Right lobe of liver (tissue), 6 donors: ENCODE data around the gene APOBEC3G. TPM values are rescaled to one million over a fixed set of nuclear protein-coding genes. Genes with fewer than 3 reads are reported as not detected.
"Not testable (repeated sequence)": the region's sequence is repeated elsewhere in the genome, so short reads cannot be mapped to it uniquely, and the experiment has no call there.

Source experiments
- ATAC-seq, 4 donors: fragments of 200-7000 bp; cut with Tn5 transposase; one replicate each; pipeline ENCODE4 v1.9.1; 2020; ENCODE audit warnings: mild to moderate bottlenecking in 4 of 4, moderate library complexity in 4 of 4
- DNase-seq, 3 donors: peaks; one replicate each; pipeline ENCODE4 v3.0.0-alpha.2; 2020
- H3K27ac ChIP-seq, 3 donors: fragments of 200-600 bp; one replicate each; pipeline ENCODE4 v1.8.0; 2022
- H3K27me3 ChIP-seq, 2 donors: fragments of 200-600 bp; one replicate each; pipeline ENCODE4 v1.8.0; 2022
- H3K36me3 ChIP-seq, 4 donors: fragments of 200-600 bp; sonication (generic) in 1 of 4; one replicate each; pipeline versions ENCODE4 v1.5.1 to v1.8.0; 2017 to 2022; ENCODE audit warnings: control low read depth in 1 of 4
- H3K4me1 ChIP-seq, 4 donors: fragments of 200-600 bp; sonication (generic) in 1 of 4; one replicate each; pipeline versions ENCODE4 v1.5.1 to v1.8.0; 2017 to 2022; ENCODE audit warnings: control low read depth in 1 of 4
- H3K4me3 ChIP-seq, 3 donors: fragments of 200-600 bp; one replicate each; pipeline ENCODE4 v1.8.0; 2022
- H3K9me3 ChIP-seq, 4 donors: fragments of 200-600 bp; sonication (generic) in 1 of 4; one replicate each; pipeline versions ENCODE4 v1.5.1 to v1.8.0; 2017 to 2022; ENCODE audit warnings: control low read depth in 1 of 4
- POLR2A ChIP-seq: fragments of 450-650 bp; IDR thresholded peaks from one replicate; pipeline ENCODE4 v1.6.1; 2017; ENCODE audit warnings: antibody characterized with exemption, mild to moderate bottlenecking
- WGBS: methylation state at CpG from one replicate; pipeline ENCODE4 v1.1.6; 2018; ENCODE audit warnings: low coverage, low lambda C conversion rate; ENCODE audit not compliant: insufficient coverage; ENCODE audit errors: missing lambda C conversion rate; 5-methylcytosine and 5-hydroxymethylcytosine counted together
- intact Hi-C, 2 donors: fragments of 100-400 bp; cut with DNase I; formaldehyde crosslinking; loops; one replicate each; pipeline versions ENCODE4 v1.11.2 to v1.14.1; 2022
- total RNA-seq, 6 experiments: library from RNA; depleted of rRNA in 2 of 6; stranded (reverse); fragments of >200 nt in 2 of 6; fragmentation: NEBNext Ultra II Directional in 3 of 6; extraction: Animal tissue kit (Norgen Biotek cat#: 25700) in 3 of 6; gene quantifications; one replicate each; pipeline versions ENCODE4 v1.1.0 to v1.2.4, GENCODE V29; 2016 to 2023
- TF ChIP-seq, protein P1 (sequence below), 4 donors: fragments of 200-600 bp in 3 of 4; fragments of 450-650 bp in 1 of 4; IDR thresholded peaks; one replicate each; pipeline versions ENCODE4 v1.5.1 to v1.8.0; 2016 to 2022; ENCODE audit warnings: antibody characterized with exemption in 4 of 4, mild to moderate bottlenecking in 2 of 4
- donor health status: DM: no; HTN: yes; CAD: no.
- donor health status: DM: no; HTN: no; CAD: no.
- donor health status: DM: no; HTN: no; CAD: no.
- donor health status: DM: no; HTN: yes; CAD: no.
- donor health status: DM: no; HTN: yes; CAD: no.

APOBEC3G gene
- total RNA-seq, 6 experiments from 2014 or later, result 0.42 to 3.0 (median 2.0) TPM

- no peak for ATAC-seq
- H3K4me1 ChIP-seq, result peaks cover 0 to 9% (median 0%) of the 10 kb centered on the region in 4 donors
- H3K27ac ChIP-seq, result no peak overlapping the region
- H3K9me3 ChIP-seq, result no peaks in the 10 kb centered on the region
- no peaks in the 10 kb centered on the region for H3K27me3 ChIP-seq
- TF ChIP-seq POLR2A, result no peak
- TF ChIP-seq, protein P1, sequence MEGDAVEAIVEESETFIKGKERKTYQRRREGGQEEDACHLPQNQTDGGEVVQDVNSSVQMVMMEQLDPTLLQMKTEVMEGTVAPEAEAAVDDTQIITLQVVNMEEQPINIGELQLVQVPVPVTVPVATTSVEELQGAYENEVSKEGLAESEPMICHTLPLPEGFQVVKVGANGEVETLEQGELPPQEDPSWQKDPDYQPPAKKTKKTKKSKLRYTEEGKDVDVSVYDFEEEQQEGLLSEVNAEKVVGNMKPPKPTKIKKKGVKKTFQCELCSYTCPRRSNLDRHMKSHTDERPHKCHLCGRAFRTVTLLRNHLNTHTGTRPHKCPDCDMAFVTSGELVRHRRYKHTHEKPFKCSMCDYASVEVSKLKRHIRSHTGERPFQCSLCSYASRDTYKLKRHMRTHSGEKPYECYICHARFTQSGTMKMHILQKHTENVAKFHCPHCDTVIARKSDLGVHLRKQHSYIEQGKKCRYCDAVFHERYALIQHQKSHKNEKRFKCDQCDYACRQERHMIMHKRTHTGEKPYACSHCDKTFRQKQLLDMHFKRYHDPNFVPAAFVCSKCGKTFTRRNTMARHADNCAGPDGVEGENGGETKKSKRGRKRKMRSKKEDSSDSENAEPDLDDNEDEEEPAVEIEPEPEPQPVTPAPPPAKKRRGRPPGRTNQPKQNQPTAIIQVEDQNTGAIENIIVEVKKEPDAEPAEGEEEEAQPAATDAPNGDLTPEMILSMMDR (IDR thresholded peaks at IDR 0.05), result no peak
- 86% methylated on average over 16 of the region's 19 CpGs for WGBS
- DNase-seq, result no peak
- intact Hi-C loops, result no loop called here
- H3K36me3 ChIP-seq, result no peaks in the 10 kb centered on the region
- no peak overlapping the region for H3K4me3 ChIP-seq
These were observed 37.6 kb upstream of the APOBEC3G start for GRCh38 chr22:39039306-39040126.

- H3K27ac ChIP-seq, result peak overlapping the region in 1 of 3 donors; percentile 61
- H3K9me3 ChIP-seq, H3K36me3 ChIP-seq, H3K4me1 ChIP-seq, DNase-seq, intact Hi-C loops, H3K27me3 ChIP-seq: not testable (repeated sequence)
- ATAC-seq, result peak in 1 of 4 donors; percentile 3
- 22% methylated on average over 7 of the region's 14 CpGs for WGBS
- H3K4me3 ChIP-seq, result peak overlapping the region; percentile 60 to 63 (median 61)
These were observed 36.9 kb upstream of the APOBEC3G start for GRCh38 chr22:39040155-39040537.

- Histone ChIP-seq H3K4me3 (peak within 1 kb of the TSS; percentile 60 to 63 (median 61)), H3K27ac (peak within 1 kb of the TSS; percentile 61 to 90 (median 89))
- H3K27me3 ChIP-seq, H3K9me3 ChIP-seq, H3K36me3 ChIP-seq, intact Hi-C loops, H3K4me1 ChIP-seq: not testable (repeated sequence)
- peak; percentile 58 for TF ChIP-seq POLR2A
- 0% methylated on average over 9 of the region's 21 CpGs for WGBS
- DNase-seq, result peak; percentile 58 to 73 (median 72)
- peak; percentile 94 to 96 (median 96) for ATAC-seq
These were observed 36.4 kb upstream of the APOBEC3G start, which contains the start of gene APOBEC3F for GRCh38 chr22:39040538-39041296. Gene APOBEC3F (plus strand): TSS chr22:39040864. CDS start chr22:39040961, 97 bp downstream.

GRCh38 chr22:39041908-39042307 lies 35.2 kb upstream of the APOBEC3G start:
- Histone ChIP-seq H3K4me1 (peaks cover 0 to 9% (median 0%) of the 10 kb centered on the region in 4 donors), H3K36me3 (no peaks in the 10 kb centered on the region), H3K27me3 (no peaks in the 10 kb centered on the region), H3K27ac (no peak overlapping the region), H3K9me3 (no peaks in the 10 kb centered on the region), H3K4me3 (no peak overlapping the region)
- no peak for DNase-seq
- WGBS, result 93% methylated on average over 5 of the region's 7 CpGs
- no peak for ATAC-seq
- no peak for TF ChIP-seq POLR2A
- TF ChIP-seq, protein P1 (IDR thresholded peaks at IDR 0.05), result no peak
- intact Hi-C loops, result no loop called here

DNA sequence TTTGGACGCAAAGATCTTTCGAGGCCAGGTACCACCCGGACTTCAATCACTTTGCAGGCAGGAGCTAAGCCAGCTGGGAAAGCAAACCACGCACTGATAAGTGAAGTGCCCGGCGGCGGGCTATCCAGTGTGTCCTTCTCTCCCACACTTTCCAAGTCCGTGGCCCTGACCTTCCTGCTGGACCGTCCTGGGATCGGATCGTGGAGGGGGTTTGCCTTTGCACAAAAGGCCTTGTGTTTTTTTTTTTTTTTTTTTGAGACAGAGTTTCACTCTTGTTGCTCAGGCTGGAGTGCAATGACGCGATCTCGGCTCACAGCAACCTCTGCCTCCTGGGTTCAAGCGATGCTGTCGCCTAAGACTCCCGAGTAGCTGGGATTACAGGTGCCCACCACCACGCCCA lies 34.0 kb upstream of the APOBEC3G start:
- H3K4me3 ChIP-seq, DNase-seq, H3K27me3 ChIP-seq, intact Hi-C loops, H3K36me3 ChIP-seq, H3K9me3 ChIP-seq, H3K4me1 ChIP-seq, H3K27ac ChIP-seq, ATAC-seq: not testable (repeated sequence)
- WGBS, result 90% methylated on average over 10 of the region's 18 CpGs

GRCh38 chr22:39045136-39045535 lies 31.9 kb upstream of the APOBEC3G start:
- intact Hi-C loops, ATAC-seq: not testable (repeated sequence)
- WGBS, result 79% methylated on average over 5 of the region's 14 CpGs

GRCh38 chr22:39049486-39049885 lies 27.6 kb upstream of the APOBEC3G start:
- DNase-seq, H3K9me3 ChIP-seq, intact Hi-C loops, H3K27ac ChIP-seq, ATAC-seq, H3K4me3 ChIP-seq, H3K36me3 ChIP-seq, H3K27me3 ChIP-seq, H3K4me1 ChIP-seq: not testable (repeated sequence)
- 89% methylated on average over 4 of the region's 7 CpGs for WGBS

More at GRCh38 chr22:39045136-39045535, 31.9 kb upstream of the APOBEC3G start:
- H3K27ac ChIP-seq, H3K36me3 ChIP-seq, DNase-seq, H3K4me3 ChIP-seq, H3K4me1 ChIP-seq, H3K27me3 ChIP-seq, H3K9me3 ChIP-seq: not testable (repeated sequence)

GRCh38 chr22:39051844-39052495 lies 25.1 kb upstream of the APOBEC3G start:
- H3K4me3 ChIP-seq, DNase-seq, H3K9me3 ChIP-seq, ATAC-seq, intact Hi-C loops, H3K4me1 ChIP-seq, H3K27ac ChIP-seq, H3K27me3 ChIP-seq, H3K36me3 ChIP-seq: not testable (repeated sequence)
- WGBS, result 80% methylated on average over 1 of the region's 18 CpGs
